Loucy (cell line): ENCODE data around the gene CDH26.
A peak's percentile ranks its signal among the peaks of the same experiment; 100 is the strongest.

Experiments used
- H2AFZ ChIP-seq: fragments of 200-600 bp; sonication (generic); 2 replicates; pipeline ENCODE4 v1.6.0; 2016; ENCODE audit warnings: antibody characterized with exemption, mild to moderate bottlenecking, low read length, moderate library complexity
- H3F3A ChIP-seq: fragments of 200-600 bp; 2 replicates; pipeline ENCODE4 v1.6.0; 2016; ENCODE audit warnings: antibody characterized with exemption, low read depth, mild to moderate bottlenecking
- H3K27me3 ChIP-seq: fragments of 200-600 bp; sonication (generic); 2 replicates; pipeline ENCODE4 v1.6.1; 2014; ENCODE audit warnings: low read length, mild to moderate bottlenecking; ENCODE audit not compliant: insufficient read depth, poor library complexity, severe bottlenecking
- H3K36me3 ChIP-seq: fragments of 200-600 bp; sonication (generic); 2 replicates; pipeline ENCODE4 v1.6.1; 2016; ENCODE audit warnings: low read length; ENCODE audit not compliant: insufficient read depth
- H3K4me1 ChIP-seq: fragments of 200-600 bp; sonication (generic); 2 replicates; pipeline ENCODE4 v1.5.1; 2014; ENCODE audit warnings: low read length, mild to moderate bottlenecking; ENCODE audit not compliant: insufficient read depth, poor library complexity, severe bottlenecking
- H3K4me2 ChIP-seq: fragments of 200-600 bp; sonication (generic); 2 replicates; pipeline ENCODE4 v1.6.0; 2014; ENCODE audit warnings: antibody characterized with exemption, low read length, low read depth, mild to moderate bottlenecking; ENCODE audit not compliant: poor library complexity, severe bottlenecking
- H3K4me3 ChIP-seq: fragments of 200-600 bp; sonication (generic); 2 replicates; pipeline ENCODE4 v1.5.1; 2014; ENCODE audit warnings: low read length, mild to moderate bottlenecking, mixed read lengths; ENCODE audit not compliant: poor library complexity, severe bottlenecking
- H3K79me2 ChIP-seq: fragments of 200-600 bp; sonication (generic); 2 replicates; pipeline ENCODE4 v1.6.1; 2014; ENCODE audit warnings: low read length; ENCODE audit not compliant: insufficient read depth
- H3K9ac ChIP-seq: fragments of 200-600 bp; sonication (generic); 2 replicates; pipeline ENCODE4 v1.6.0; 2014; ENCODE audit warnings: mild to moderate bottlenecking, low read depth, low read length, moderate library complexity; ENCODE audit not compliant: poor library complexity, severe bottlenecking
- H3K9me2 ChIP-seq: fragments of 200-600 bp; sonication (generic); replicated peaks from 2 replicates; pipeline ENCODE4 v1.6.1; 2016; ENCODE audit warnings: low read depth, low read length, mixed read lengths
- H3K9me3 ChIP-seq: fragments of 200-600 bp; sonication (generic); 2 replicates; pipeline ENCODE4 v1.6.1; 2014; ENCODE audit warnings: mild to moderate bottlenecking, antibody characterized with exemption, low read length, low read depth; ENCODE audit not compliant: insufficient read depth
- H4K20me1 ChIP-seq: fragments of 200-600 bp; sonication (generic); 2 replicates; pipeline ENCODE4 v1.6.0; 2014; ENCODE audit warnings: antibody characterized with exemption, low read length, mild to moderate bottlenecking; ENCODE audit not compliant: insufficient read depth, poor library complexity, severe bottlenecking
- EZH2phosphoT487 ChIP-seq: fragments of 200-600 bp; IDR thresholded peaks from 2 replicates; pipeline ENCODE4 v1.6.1; 2018; ENCODE audit warnings: antibody characterized with exemption, mild to moderate bottlenecking, moderate library complexity, borderline replicate concordance
- TF ChIP-seq, protein P1 (sequence below): fragments of 200-600 bp; sonication (generic); conservative IDR thresholded peaks from 2 replicates; pipeline ENCODE4 v1.5.1; 2014; ENCODE audit warnings: mild to moderate bottlenecking, antibody characterized with exemption, low read length

CDH26 gene

DNA sequence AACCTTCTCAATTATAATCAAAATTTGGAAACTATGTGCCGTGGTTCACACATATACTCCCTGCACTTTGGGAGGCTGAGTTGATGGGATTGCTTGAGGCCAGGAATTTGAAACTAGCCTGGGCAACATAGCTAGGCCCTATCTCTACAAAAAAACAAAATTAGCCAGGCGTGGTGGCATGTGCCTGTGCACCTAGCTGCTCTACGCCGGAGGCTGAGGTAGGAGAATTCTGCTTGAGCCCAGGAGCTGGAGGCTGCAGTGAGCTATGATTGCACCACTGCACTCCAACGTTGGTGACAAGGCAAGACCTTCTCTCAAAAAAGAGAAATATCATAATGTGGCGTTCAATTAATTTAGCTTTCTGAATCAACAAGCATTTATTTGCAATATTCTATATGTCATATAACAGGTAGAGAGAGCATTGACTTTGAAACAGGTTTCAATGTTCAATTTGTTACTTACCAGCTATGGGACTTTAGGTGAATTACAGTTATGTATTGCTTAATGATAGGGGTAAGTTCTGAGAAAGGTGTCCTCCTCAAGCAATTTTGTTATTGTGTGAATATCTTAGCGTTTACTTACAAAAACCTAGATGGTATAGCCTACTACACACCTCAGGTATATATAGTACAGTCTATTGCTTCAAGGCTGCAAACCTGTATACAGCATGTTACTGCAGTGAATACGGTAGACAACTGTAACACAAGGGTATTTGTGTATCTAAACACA is 22.6 kb upstream of the CDH26 start:
- Histone ChIP-seq H3K27me3 (no peaks in the 10 kb centered on the region), H3K79me2 (peaks cover 10% of the 10 kb centered on the region; the same call in 1 of the 2 replicates), H3K9ac (no peak overlapping the region), H3K4me3 (no peak overlapping the region), H3F3A (0 out of 2 replicates have a peak, but pooled peaks cover 2% of the 10 kb centered on the region), H3K36me3 (no peaks in the 10 kb centered on the region), H4K20me1 (no peaks in the 10 kb centered on the region), H3K9me3 (no peaks in the 10 kb centered on the region), H2AFZ (no peak overlapping the region), H3K9me2 (no peaks in the 10 kb centered on the region), H3K4me2 (no peak overlapping the region), H3K4me1 (peaks cover 16% of the 10 kb centered on the region)
- TF ChIP-seq, protein P1, sequence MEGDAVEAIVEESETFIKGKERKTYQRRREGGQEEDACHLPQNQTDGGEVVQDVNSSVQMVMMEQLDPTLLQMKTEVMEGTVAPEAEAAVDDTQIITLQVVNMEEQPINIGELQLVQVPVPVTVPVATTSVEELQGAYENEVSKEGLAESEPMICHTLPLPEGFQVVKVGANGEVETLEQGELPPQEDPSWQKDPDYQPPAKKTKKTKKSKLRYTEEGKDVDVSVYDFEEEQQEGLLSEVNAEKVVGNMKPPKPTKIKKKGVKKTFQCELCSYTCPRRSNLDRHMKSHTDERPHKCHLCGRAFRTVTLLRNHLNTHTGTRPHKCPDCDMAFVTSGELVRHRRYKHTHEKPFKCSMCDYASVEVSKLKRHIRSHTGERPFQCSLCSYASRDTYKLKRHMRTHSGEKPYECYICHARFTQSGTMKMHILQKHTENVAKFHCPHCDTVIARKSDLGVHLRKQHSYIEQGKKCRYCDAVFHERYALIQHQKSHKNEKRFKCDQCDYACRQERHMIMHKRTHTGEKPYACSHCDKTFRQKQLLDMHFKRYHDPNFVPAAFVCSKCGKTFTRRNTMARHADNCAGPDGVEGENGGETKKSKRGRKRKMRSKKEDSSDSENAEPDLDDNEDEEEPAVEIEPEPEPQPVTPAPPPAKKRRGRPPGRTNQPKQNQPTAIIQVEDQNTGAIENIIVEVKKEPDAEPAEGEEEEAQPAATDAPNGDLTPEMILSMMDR = no peak
- no peak for TF ChIP-seq EZH2phosphoT487

DNA sequence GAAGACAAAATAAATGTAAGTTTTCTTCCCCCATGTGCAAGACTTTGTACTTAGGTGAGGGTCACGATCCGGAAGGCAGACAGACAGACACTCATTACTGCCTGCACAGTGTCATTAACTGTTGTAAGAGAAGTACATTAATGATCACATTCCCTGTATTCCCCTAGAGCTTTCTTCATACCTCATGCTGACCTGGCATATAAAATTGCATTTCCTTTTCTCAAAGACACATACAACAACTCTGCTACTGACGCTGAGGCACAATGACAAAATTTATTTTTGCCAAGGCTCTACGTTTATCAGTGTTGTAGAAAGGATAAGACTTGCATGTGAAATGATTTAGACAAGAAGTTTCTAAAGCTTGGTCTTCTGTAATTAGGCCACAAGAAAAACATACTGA is 21.8 kb upstream of the CDH26 start:
- Histone ChIP-seq H3K4me2 (no peak overlapping the region), H3K9me3 (no peaks in the 10 kb centered on the region), H4K20me1 (no peaks in the 10 kb centered on the region), H3F3A (0 out of 2 replicates have a peak, but pooled peaks cover 2% of the 10 kb centered on the region), H3K4me1 (peaks cover 19% of the 10 kb centered on the region), H3K9me2 (no peaks in the 10 kb centered on the region), H3K79me2 (peaks cover 17% of the 10 kb centered on the region; the same call in 1 of the 2 replicates), H3K4me3 (no peak overlapping the region), H2AFZ (no peak overlapping the region), H3K27me3 (no peaks in the 10 kb centered on the region), H3K9ac (no peak overlapping the region), H3K36me3 (no peaks in the 10 kb centered on the region)
- TF ChIP-seq, protein P1 = no peak
- TF ChIP-seq EZH2phosphoT487 = no peak

DNA sequence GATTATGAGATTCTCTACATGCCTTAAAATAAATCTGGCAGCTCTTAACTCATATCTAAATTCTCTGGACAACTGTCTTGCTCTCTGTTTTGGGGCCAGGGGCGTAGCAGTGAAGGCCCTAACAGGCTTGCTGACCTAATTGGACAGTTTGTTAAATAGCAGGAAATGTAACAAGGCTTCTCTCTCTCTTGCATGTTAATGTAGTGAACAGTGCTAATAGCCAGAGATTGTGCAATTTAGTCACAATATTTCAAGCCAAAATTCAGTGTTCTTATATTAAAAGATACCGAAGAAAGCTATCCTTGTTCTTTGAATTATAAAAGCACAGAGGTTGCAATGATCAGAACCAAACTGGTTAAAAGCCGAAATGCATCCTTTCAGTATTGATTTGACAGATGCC is 21.1 kb upstream of the CDH26 start:
- H4K20me1 ChIP-seq = no peaks in the 10 kb centered on the region
- no peak overlapping the region for H3K9ac ChIP-seq
- peaks cover 26% of the 10 kb centered on the region for H3K4me1 ChIP-seq
- H3K36me3 ChIP-seq = no peaks in the 10 kb centered on the region
- no peaks in the 10 kb centered on the region for H3K9me2 ChIP-seq
- H3K79me2 ChIP-seq = peaks cover 24% of the 10 kb centered on the region
- peak overlapping the region; percentile 57 for H3K4me2 ChIP-seq
- no peaks in the 10 kb centered on the region for H3K9me3 ChIP-seq
- 0 out of 2 replicates have a peak, but pooled peaks cover 2% of the 10 kb centered on the region for H3F3A ChIP-seq
- H3K27me3 ChIP-seq = no peaks in the 10 kb centered on the region
- H2AFZ ChIP-seq = no peak overlapping the region
- no peak overlapping the region for H3K4me3 ChIP-seq
- no peak for TF ChIP-seq EZH2phosphoT487
- TF ChIP-seq, protein P1 = no peak
